Dermis microvascular lymphatic vessel endothelial cell (primary cell): Measurements from ENCODE around the gene SLC6A20. TPM values are rescaled to one million over a fixed set of nuclear protein-coding genes. Genes with fewer than 3 reads are reported as not detected.

Source experiments
- DNase-seq, 2 donors: peaks; one replicate each; pipeline versions ENCODE4 v3.0.0 to v3.0.0-alpha.2; 2010; ENCODE audit warnings: low read depth in 2 of 2
- total RNA-seq: library from RNA; depleted of rRNA; stranded (reverse); fragments of >200 nt; gene quantifications from 2 replicates; pipeline ENCODE4 v1.2.1, GENCODE V29; 2014

The SLC6A20 gene
- total RNA-seq, 1 donor from 2014 or later: not detected

GRCh38 chr3:45730409-45731154 lies 65.8 kb downstream of the SLC6A20 start:
- DNase-seq: no peak

GRCh38 chr3:45729614-45730013 lies 66.7 kb downstream of the SLC6A20 start:
- no peak for DNase-seq

- DNase-seq: no peak
These were observed 71.4 kb downstream of the SLC6A20 start for GRCh38 chr3:45724911-45725310.

GRCh38 chr3:45719655-45720487 lies 76.5 kb downstream of the SLC6A20 start:
- DNase-seq: no peak

GRCh38 chr3:45716790-45717336 lies 79.5 kb downstream of the SLC6A20 start:
- DNase-seq: no peak

GRCh38 chr3:45715945-45716344 lies 80.4 kb downstream of the SLC6A20 start:
- no peak for DNase-seq

- no peak for DNase-seq
These were observed 83.8 kb downstream of the SLC6A20 start for GRCh38 chr3:45712434-45713110.

GRCh38 chr3:45711931-45712330 lies 84.4 kb downstream of the SLC6A20 start:
- DNase-seq: peak in 1 of 2 donors; percentile 2

- no peak for DNase-seq
These were observed 90.2 kb downstream of the SLC6A20 start for GRCh38 chr3:45705839-45706808.

Other genes starting within 250 kb of the SLC6A20 start
- 11.3 and 12.6 TPM in 2 replicates for gene LIMD1, start 201.8 kb downstream of the SLC6A20 start, total RNA-seq
- gene SACM1L, start 107.1 kb downstream of the SLC6A20 start, total RNA-seq: 27.3 and 31.5 TPM in 2 replicates
- gene LZTFL1, start 45.6 kb upstream of the SLC6A20 start, total RNA-seq: 6.0 and 8.6 TPM in 2 replicates
- not detected in 2 replicates for gene CCR9, start 90.0 kb upstream of the SLC6A20 start, total RNA-seq
- not detected in 2 replicates for gene CXCR6, start 146.9 kb upstream of the SLC6A20 start, total RNA-seq
- 8.3 and 14.4 TPM in 2 replicates for gene FYCO1, start 199.3 kb upstream of the SLC6A20 start, total RNA-seq
- not detected in 2 replicates for gene XCR1, start 230.9 kb upstream of the SLC6A20 start, total RNA-seq